Stimulated activated CD4-positive, alpha-beta T cell treated with anti-CD3 and anti-CD28 coated beads, TNF-alpha, amount 100 ng/mL, for 24 hours (primary cell): Measurements from ENCODE around the gene AQP2.
A peak's percentile ranks its signal among the peaks of the same experiment; 100 is the strongest.

Experiments used
- DNase-seq, 3 experiments: peaks; one replicate each; pipeline ENCODE4 v3.0.0-alpha.2; 2020; ENCODE audit warnings: low read depth in 3 of 3

Gene AQP2

DNA sequence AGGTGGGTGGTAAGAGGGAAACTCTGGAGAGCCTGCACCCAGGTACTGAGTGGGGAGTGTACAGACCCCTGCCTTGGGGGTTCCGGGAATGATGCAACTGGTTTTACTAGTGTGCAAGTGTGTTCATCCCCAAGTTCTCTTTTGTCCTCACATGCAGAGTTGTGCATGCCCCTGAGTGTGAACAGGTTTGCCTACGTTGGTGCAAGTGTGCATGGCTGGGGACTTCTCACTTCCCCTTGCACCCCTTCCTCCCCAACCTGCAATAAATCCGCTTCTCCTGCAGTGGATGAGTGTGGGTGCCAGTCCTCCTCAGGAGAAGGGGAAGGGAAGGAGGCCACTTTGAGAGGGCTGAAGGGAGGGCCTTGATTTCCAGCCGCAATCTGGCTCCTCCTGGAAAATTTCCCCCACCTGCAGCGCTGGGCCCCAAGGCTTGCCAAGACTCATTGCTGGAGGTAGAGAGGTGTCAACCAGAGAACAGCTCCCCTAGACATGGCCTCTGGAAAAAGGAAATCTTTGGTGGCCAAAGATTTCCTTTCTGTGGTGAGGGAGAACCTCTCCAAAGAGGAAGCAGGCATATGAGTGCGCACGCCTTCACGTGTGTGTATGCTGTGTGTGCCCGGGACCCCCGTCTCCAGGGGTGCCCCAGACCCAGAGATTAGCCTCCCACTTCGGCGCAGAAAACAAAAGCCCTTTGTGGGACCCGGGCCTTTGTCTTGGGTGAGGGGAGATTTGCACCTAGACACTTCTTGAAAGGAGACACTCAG lies 5.5 kb downstream of the AQP2 start:
- DNase-seq: no peak

DNA sequence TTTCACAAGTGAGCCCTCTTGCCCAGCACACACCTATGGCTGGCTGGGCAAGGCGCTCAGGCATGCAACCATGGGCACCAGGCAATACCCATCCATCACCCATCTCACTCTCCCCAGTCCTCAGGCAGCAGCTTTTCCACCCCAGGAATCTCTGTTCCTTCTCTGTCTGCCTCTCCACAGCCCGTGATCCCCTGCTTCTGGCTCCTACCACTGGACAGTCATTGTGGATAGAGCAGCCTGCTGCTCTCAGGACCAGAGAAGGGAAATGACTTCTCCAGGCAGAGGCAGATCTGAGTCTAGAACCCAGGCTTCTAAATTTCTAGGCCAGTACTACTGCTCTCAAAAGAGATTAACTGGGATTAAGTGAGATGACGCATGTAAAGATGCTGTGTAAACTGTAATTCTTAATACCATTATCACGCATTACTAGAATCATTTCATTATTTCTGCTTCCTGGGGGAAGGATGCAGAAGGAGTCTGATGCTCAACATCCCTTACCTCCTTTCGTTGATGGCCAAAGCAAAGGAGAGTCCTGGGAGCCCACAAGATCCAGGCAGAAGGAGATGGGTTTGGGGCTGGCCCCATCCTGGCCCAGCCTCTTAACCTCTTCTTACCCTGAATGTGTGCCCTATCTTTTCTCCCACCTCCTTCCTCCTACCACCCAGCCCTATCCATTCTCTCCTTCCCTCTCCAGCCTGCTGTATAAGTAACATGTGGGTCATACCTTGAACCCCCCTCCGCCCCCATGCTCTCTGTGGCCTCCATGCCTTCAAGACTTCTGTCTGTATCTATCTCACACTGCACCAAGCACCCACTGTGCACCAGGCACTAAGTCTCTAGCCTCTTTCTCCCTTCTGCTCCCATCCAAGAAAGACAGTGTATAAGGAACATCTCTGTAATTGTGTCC lies 6.4 kb downstream of the AQP2 start:
- DNase-seq: no peak

DNA sequence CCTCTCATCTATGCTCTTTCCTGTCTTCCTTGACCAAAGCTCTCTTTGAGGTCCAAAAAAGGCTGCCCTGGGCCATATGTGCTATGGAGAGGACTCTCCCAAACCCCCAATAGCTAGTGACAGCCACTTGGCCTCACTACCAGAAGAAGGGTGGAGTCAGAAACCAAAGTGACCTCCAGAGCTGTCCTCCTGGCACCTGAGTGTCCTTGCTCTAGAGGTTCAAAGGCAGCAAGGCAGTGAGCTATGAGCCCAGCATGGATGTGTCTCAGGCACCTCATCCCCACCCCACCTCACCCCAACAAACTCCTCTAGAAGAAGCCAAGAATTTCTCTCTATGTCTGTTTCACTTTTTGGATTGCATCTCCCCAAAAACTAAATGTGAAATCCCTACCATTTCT lies 7.0 kb downstream of the AQP2 start:
- no peak for DNase-seq

DNA sequence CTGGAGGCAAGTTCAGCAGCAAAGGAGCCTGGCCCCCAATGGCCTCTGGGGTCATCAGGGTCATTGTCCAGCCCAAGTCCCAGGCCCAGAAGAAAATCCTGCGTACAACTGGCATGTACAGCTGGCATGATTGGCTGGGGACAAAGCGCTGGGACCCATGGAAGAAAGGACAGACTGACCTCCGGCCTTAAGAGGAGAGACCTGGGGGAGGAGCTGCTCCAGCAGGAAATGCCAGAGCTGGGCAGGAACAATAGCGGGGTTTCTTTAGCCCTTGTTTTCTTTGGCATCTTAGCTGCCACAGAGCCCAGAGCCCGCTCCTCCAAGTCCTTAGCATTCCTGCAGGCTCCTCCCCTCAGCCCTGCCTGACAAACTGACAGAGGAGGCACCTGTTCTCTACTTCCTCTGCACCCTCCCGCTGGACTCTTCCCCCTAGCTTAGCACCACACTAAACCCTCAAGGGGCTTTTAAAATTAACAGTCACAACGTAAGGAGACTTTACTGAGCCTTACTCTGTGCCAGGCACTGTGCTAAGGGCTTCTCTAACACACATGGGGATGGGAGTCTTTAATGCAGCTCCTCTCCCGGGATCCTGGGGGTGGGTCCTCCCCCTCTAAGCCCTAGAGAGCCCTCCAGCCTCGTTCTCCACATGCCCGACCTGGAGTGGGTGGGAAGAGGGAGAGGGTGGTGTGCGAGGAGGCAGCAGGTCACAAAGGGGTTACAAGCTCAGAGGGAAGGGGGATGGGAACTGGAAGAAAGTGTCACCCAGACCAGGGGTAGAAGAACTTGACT lies 9.3 kb downstream of the AQP2 start:
- no peak for DNase-seq

DNA sequence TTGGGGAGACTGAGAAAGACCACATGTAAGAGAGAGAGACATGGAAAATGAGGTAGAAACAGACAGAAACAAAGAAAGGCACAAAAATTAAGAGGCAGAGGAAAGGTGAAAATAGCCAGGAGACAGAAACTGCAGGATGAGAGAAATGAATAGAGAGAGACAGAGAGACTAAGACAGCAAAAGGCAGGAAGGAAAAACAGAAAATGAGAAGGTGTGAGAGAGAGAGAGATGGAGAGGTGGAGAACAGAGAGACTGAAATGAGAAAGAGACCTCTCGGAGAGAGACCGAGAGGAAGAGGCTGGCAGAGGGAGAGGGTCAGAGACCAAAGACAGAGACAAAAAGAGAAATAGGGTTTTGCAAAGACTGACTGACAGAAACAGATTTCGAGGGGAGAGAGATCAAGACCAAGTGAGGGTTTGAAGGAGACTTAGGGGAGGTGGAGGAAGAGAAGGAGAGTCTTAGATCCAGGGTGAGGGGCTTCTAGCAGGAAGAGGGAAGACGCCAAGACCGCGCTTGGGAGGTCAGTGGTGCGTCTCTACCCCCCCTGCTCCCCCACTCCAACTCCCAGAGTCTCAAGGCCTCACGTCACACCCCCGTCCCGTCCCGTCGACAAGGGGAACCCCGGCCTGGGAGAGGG lies 10.1 kb downstream of the AQP2 start:
- DNase-seq: no peak

DNA sequence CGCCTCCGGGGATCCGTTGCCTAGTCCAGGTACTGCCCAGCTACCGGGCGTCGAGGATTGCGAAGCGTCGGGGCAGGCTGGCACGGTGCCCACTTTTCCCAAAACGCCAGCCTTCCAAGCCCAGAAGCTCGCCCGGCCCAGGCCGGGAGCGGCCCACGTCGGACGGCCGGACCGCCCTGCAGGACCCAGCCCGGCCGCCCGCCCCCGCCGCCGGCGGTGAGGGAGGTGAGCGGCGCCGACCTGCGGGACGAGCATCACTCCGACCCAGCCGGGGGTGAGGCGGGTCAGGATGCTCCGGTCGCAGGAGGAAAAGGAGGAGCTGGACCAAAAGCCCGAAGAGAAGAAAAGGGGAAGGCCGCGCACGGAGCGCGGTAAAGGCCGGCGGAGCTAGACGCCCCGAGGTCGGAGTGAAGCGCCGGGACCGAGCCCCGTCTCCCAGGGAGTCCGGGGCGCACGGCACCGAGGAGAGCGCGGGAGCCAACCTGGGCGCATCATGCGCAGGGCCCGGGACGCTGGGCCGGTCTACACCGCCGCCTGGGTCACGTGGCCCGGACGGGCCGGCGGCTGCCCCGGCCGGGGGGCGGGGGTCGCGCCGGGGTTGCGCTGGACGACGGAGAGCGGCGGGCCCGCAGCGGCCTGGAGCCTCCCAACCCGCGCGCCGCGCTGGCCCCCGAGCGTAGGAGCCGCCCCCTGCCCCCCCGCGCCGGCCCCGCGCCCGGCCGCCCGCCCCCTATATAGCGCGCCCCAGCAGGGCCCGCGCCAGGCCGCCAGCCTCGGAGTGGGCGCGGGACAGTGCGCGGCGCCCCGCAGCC lies 10.8 kb downstream of the AQP2 start, which contains the start of gene AQP5:
Gene AQP5 (plus strand): TSS at position 762 of the 812 bp plus-strand sequence. CDS start 146 bp downstream, outside the sequence.
- DNase-seq: no peak

DNA sequence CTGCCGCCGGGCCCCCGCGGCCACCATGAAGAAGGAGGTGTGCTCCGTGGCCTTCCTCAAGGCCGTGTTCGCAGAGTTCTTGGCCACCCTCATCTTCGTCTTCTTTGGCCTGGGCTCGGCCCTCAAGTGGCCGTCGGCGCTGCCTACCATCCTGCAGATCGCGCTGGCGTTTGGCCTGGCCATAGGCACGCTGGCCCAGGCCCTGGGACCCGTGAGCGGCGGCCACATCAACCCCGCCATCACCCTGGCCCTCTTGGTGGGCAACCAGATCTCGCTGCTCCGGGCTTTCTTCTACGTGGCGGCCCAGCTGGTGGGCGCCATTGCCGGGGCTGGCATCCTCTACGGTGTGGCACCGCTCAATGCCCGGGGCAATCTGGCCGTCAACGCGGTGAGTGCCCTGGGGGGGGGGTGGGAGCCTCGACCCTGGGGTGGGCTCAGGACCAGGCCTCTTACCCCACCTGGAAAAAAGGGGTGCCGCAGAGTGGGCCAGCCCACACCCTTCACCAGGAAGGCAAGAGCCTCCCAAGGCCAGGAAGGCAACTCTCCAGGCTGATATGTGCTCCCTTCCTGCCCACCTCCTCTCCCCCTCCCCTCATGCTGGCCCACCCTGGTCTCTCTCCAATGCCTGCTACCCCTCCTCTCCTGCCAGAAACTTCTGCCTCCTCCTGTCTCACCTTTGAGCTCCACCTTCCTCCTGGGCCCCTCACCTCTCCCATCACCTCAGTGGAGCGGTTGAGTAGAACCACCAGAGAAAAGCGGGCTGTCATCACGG lies 11.6 kb downstream of the AQP2 start:
- DNase-seq: no peak

DNA sequence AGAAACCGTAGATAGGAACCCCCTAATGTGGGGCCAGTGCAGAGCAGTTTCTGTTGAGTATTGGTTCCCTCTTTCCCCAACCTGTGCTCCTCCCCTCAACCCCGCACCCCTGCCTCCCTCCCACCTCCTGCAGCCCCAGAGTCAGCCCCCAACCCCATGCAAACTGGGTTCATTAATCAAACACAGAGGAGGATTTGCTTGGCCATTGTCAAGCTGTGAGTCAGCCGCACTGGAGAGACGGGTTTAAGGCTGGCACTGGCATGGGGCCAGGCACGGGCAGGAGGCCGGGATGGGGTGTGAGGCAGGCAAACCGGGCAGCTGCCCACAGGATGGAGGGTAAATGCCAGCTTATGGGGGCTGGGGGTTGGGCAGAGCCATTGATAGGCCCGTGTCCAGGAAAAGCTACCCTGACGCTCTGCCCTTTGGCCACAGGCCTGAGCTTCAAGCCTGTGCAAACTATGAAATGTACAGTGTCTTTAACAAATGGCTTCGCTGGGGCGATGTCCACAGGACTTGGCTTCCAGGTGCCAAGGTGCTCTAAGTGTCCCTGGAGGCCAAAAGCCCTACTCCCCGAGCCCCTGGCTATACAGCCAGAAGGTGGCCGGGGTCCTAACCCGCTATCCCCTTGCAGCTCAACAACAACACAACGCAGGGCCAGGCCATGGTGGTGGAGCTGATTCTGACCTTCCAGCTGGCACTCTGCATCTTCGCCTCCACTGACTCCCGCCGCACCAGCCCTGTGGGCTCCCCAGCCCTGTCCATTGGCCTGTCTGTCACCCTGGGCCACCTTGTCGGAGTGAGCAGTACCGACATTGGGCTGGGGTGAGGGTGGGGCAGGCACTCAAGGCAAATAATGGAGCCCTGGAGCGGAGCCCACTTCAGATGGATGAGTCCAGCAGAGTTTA lies 12.6 kb downstream of the AQP2 start:
- no peak for DNase-seq

DNA sequence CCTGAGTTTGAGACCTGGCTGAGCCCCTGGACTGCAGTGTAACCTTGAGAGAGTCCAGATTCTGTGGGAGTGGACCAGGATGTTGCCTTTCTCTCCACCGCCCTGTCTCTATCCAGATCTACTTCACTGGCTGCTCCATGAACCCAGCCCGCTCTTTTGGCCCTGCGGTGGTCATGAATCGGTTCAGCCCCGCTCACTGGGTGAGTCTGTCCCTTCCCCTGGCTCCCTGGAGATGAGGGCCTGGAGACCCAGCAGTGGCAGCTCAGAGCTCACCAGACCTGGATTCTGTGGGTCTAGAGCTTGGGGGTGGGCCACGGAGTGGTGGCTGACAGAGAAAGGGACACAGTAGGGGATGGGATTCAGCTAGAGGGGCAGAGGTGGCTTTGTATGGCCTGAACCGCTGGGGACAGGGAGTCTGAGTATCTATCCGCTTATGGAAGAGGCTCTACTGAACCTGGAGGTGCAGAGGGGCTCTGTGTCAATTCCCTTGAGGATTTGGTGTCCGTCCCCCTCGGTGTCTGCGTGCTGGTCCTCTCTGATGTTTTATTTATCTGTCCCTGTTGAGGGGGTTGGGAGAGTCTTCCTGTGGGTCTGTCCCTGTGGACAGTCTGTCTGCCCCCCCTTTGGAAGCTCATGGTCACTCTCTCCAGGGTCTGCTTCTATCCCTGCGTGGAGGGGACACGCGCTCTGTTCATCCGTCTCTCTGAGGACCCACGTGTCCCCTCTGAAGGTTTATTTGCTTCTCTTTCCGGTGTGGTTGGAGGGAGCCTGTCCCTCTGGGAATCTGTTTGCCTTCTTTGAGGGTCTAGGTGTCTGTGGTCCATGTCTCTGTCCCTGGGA lies 13.7 kb downstream of the AQP2 start:
- DNase-seq: no peak

DNA sequence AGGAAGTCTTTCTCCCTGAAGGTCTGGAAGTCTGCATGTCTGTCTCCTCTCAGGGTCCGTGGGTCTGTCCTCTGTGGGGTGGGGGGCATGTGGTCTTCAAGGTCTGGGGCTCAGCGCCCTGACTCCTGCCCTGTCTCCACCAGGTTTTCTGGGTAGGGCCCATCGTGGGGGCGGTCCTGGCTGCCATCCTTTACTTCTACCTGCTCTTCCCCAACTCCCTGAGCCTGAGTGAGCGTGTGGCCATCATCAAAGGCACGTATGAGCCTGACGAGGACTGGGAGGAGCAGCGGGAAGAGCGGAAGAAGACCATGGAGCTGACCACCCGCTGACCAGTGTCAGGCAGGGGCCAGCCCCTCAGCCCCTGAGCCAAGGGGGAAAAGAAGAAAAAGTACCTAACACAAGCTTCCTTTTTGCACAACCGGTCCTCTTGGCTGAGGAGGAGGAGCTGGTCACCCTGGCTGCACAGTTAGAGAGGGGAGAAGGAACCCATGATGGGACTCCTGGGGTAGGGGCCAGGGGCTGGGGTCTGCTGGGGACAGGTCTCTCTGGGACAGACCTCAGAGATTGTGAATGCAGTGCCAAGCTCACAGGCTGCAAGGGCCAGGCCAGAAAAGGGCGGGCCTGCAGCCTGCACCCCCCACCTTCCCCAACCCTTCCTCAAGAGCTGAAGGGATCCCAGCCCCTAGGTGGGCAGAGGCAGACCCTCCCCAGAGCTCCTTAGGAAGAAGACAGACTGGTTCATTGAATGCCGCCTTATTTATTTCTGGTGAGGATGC lies 14.5 kb downstream of the AQP2 start:
- DNase-seq: no peak

DNA sequence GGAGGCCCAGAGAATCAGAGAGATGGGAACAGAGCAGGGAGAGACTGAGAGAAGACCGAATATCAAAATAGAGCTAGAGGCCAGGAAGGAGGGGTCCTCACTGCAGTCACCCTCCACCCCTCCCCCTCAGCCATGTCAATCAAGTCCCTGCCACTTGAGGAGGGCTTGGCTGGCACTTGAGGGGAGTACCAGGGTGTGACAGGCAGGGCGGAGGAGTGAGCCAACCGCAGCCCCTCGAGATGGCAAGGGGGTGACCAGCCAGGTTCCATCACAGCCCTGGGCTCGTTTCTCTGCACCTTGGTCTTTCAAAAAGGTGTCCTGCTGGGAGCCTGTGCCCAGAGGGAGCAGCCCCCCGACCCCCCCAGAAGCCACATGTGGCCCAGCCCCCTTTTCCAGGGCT lies 15.3 kb downstream of the AQP2 start:
- DNase-seq: no peak

DNA sequence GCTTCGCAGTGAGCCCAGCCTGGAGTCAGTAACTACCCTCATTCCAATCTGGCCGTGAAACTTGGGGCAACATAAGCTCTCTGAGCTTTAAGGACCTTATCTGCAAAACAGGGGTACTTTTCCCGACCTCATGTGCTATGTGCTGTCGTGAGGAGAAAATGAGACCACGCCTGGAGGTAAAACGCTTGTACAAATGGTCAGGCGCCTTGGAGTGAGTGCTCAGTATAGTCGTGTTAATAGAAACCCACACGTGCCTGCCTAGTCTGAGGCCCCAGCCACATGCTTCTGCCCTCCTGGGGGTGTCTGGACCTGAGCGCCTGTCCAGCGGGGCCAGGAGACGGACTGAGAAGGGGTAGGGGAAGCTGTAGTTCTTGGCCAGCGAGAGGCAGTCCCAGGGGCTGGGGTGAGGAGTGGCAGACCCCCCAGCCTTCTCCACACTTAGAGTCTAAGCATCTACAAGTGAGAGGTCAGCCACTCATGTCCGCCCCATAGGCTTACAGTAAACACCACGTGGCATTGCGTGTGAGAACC lies 16.0 kb downstream of the AQP2 start:
- DNase-seq: no peak

DNA sequence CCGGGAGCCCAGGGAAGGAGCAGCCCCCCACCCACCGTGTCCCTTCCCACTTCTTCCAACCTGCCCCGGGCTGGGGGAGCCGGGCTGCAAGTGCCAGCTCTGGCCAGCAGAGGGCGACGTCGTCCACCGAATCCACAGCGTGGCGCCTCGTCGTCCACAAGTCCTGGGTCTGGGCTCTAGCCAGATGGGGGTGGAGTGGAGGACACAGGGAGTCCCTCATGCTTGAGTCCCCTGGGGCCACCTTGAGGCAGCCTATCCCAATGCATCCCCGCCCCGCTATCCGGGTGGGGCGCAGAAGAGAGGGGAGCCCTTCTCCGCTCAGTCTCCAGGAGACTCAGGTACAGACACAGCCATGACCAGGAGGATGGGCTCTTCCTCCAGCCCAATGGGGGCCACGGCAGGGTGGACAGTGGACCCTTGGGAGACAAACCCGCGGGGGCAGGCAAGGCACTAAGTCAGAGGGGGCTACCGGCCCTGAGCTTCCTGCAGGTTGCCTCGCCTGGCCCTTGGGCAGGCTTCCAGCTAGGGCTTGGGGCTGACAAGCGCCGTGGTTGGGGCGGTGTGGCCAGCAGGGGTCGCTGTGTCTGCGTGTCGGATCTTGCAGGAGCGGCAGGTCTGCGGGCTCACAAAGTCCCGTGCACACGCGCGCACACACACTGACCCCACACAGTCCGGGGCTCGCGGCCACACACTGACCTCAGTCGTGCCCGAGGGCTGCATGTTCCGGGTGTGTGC lies 16.7 kb downstream of the AQP2 start:
- peak; percentile 87 to 94 (median 89) for DNase-seq

DNA sequence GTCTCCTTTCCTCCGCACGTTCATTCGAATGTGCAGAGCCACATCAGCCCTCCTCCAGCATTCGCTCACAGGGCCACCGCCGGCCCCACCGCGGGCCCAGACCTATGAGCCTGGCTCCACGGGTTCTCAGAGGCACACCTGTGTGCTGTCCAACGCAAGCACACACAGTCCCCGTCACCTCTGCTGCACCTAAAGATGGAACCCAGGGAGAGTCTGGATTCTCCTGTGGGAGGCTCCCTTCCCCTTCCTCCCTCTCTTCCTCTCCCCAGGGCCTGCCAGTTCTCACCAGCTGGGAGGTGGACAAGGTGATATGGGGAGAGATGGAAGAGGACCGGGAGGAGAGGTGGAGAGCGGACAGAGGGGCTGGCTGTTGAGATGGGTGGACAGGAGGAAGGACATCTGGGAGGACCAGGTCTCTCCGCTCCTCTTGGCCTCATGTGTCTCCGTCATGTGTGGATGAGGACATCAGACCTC lies 17.3 kb downstream of the AQP2 start:
- no peak for DNase-seq

DNA sequence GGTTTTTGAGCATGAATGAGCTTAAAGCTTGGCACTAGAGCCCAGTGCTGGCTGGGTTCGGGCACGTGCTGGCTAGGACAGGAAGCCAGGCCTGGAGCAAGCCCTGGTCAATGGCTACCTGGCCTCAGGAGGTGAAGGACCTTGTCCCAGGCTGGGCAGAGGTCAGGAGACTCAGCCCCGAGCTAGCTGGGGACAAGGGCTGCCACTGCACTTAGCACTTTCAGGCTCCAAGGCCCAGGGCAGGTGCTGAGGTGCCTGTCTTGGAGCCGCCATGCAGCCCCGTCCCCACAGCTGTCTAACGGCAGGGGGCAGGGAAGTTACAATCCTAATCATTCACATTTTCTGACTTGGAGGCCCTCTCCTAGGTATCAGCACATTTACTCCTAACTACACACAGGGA lies 17.9 kb downstream of the AQP2 start:
- no peak for DNase-seq

DNA sequence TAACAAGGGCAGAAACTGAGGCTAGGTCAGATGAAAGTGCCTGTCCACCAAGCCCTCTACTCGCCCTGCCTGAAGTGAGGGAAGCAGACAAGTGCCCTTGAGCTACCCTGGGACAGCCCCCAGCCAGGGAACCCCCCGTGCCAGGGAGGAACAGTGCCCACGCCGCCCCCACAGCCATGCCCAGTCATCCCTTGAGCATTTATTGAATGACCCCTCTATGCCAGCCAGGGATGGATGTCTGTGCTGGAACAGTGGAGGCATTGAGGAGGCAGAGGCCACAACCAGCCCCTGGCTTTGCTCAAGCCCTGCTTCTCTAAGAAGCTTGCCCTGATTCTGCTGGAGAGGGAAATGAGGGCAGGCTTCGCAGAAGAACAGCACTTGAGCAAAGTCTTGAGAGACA lies 18.5 kb downstream of the AQP2 start:
- no peak for DNase-seq
